Testis (tissue), 2 donors: ENCODE data around the gene NDFIP1.

Source experiments
- CTCF ChIP-seq, 3 experiments: fragments of 450-650 bp in 2 of 3; fragments of 200-600 bp in 1 of 3; sonication (generic) in 1 of 3; IDR thresholded peaks; one replicate each; pipeline ENCODE4 v1.5.1; 2016 to 2019; ENCODE audit warnings: antibody characterized with exemption in 3 of 3, mild to moderate bottlenecking in 2 of 3, moderate library complexity in 1 of 3
- POLR2A ChIP-seq: fragments of 450-650 bp; IDR thresholded peaks from one replicate; pipeline ENCODE4 v1.6.1; 2017; ENCODE audit warnings: antibody characterized with exemption, mild to moderate bottlenecking, moderate library complexity

GRCh38 chr5:142159354-142159753, 50.8 kb downstream of the NDFIP1 start:
- TF ChIP-seq POLR2A (no peak), CTCF (IDR thresholded peaks at IDR 0.05) (no peak)
